Breast epithelium (tissue), 3 donors: ENCODE results near the gene ACRBP.

Source experiments
- CTCF ChIP-seq, 3 donors: fragments of 450-650 bp; IDR thresholded peaks; one replicate each; pipeline ENCODE4 v1.5.1; 2016 to 2017; ENCODE audit warnings: antibody characterized with exemption in 3 of 3, mild to moderate bottlenecking in 3 of 3, moderate library complexity in 3 of 3
- POLR2AphosphoS5 ChIP-seq, 3 donors: sonication (generic); formaldehyde crosslinking; IDR thresholded peaks; one replicate each; pipeline ENCODE4 v1.6.1; 2017; ENCODE audit warnings: antibody characterized with exemption in 3 of 3

DNA sequence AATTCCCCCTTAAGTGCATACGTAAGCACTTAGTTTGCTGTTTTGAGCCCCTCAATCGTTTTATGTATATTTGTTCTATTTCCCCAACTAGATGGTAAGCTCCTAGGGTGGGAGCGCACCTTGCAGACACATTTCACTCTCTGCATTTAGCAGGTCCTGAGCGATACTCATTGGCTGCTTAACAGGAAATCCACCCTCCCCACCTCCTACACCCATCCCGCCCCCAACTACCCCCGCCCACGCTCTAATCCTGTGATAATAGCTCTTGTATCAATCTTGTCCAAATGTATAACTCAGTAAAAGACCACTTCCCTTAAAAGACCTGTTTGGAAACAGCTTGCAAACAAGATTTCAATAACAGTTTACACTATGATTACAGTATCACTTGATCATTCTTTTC is 19.6 kb downstream of the ACRBP start:
- TF ChIP-seq CTCF (IDR thresholded peaks at IDR 0.05), result no peak
- TF ChIP-seq POLR2AphosphoS5 (IDR thresholded peaks at IDR 0.05), result no peak
